SHP77 (cell line): Measurements from ENCODE around the gene ZBP1.
A peak's percentile ranks its signal among the peaks of the same experiment; 100 is the strongest.
"Not testable (repeated sequence)": the region's sequence is repeated elsewhere in the genome, so short reads cannot be mapped to it uniquely, and the experiment has no call there.

ENCODE experiments used
- DNase-seq, 2 experiments: peaks; one replicate each; lab custom pipeline; 2025; lab: John Stamatoyannopoulos, UW

The ZBP1 gene

DNA sequence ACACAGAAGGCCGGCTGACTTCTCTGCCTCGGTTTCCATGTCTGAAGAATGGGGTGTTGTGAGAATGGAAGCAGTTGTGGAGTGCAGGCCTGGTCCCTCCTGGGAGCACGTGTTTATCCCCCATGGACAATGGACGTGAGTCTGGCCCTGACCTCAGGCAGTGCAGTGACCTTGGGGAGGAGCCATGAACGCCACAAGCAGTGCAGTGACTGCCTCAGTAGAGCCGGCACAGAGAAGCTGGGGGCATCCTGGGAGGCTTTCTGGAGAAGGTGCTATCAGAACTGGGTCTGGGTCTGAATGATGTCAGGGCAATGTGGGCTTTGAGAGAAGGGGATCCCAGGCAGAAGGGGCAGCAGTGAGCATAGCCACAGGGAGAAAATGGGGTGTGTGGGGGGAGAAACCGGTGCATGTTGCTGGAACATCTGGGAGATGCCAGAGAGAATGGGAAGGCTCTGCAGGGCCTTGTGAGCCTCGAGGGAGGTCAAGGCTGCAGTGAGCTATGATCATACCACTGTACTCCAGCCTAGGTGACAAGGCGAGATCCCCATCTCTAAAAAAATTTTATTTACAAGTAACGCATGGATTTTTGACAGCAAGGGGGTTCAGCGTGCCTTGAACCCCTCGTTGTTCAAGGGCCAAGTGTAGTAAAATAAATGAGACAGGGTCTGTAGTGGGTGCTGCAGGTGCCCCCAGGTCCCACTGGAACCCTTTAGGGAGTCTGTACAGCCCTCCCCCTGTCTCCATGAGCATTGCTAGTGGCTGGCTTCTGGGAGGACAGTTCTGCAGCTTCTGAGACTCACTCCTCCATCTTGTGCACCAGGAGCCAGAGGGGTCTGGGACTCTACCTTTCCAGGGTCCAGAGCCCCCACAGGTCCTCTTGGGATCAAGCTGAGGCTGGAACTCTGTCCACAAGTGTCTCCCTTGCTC is 27.0 kb upstream of the ZBP1 start:
- no peak for DNase-seq

DNA sequence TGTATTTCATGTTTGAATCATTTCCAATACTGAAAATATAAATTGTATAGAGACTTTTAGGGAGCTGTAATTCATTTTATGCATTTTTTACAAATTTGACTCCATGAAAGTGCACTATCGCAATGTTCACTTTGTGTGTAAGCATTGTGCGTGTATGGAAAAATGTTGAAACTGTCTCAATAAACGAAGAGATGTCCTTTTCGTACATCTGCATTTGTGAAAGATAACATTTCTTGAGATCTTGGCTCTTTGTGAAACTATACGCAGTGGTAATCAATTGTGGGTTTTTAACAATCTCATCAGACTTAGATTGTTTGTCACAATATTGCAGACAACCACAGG is 18.6 kb upstream of the ZBP1 start:
- no peak for DNase-seq

DNA sequence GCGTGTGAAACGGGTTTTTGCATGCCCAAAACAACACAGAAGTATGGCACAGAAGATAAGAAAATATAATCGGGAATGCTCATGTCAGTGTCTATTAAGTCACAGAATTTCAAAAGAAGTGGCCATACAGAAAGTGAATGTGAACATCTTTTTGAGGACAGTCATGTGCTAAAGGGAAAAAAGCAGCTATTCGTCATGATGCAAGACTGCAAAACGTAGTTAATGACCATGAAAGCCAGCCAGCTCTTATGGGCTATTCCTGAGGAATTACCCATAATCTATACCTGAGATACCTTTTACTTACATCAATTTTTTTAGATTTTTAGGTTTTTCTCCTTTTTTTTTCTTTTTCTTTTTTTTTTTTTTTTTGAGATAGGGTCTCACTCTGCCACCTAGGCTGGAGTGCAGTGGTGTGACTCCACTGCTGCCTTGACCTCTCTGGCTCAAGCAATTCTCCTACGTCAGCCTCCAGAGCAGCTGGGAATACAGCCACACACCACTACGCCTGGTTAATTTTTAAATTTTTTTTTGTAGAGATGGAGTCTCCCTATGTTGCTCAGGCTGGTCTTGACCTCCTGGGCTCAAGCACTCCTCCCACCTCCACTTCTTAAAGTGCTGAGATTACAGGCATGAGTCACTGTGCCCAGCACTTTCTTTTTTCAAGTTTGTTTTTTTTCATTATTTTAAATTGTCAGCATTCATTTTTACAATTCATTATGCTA is 18.1 kb upstream of the ZBP1 start:
- no peak for DNase-seq

DNA sequence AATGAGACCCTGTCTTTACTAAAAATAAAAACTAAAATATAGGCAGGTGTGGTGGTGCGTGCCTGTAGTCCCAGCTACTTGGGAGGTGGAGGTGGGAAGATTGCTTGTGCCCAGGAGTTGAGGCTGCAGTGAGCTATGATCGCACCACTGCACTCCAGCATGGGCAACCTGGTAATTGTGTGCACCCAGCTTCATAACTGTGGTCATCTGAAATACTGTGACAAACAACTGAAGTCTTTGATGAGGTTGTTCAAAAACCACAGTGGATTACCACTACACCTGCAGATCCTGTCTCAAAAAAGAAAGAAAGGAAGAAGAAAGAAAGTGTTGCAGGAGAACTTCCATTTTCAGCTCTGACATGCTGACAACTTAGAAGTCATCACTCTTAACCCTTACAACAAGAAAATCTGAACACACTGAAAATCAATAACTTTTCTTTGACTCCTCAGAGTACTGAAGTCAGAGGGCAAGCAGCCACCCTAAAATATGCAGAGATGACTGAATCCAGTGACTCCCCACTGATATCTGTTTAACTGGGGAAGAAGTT is 13.8 kb upstream of the ZBP1 start:
- no peak for DNase-seq

DNA sequence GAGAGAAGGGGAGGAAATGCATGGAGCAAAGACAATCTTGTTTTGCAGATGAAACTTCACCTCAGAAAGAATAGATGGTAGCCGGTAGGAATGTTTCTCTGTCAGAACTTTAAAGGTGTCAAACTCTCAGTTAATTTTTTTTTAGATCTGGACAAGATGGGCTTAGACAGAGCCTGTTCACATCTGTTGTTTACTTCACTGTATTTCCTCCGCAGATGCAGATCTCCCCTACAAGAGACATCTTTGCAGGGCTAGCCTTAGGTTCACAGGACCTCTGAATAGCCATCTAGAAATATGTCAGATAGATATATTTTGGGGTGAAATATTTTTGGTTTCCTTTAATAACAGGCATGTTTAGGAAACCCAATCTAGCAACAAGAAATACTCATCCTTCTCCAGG is 12.1 kb upstream of the ZBP1 start:
- no peak for DNase-seq

DNA sequence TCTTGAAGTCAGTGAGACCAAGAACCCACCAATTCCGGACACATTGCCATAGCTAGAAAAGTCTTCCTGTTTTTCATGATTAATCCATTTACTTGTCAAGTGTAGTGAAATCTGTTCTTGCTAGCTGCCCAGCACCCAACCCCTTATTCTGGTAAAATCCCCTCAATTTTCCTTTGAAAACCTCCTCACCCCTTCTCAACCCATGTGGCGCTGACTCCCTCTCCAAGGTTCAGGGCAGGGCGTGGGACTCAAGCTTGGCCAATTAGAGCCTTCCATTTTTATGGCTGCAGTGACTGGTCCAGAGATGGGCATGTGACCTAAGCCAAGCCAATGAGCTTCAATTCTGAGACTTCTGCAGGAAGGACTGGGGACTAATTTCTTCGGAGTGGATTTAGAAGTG is 9.8 kb upstream of the ZBP1 start:
- no peak for DNase-seq

DNA sequence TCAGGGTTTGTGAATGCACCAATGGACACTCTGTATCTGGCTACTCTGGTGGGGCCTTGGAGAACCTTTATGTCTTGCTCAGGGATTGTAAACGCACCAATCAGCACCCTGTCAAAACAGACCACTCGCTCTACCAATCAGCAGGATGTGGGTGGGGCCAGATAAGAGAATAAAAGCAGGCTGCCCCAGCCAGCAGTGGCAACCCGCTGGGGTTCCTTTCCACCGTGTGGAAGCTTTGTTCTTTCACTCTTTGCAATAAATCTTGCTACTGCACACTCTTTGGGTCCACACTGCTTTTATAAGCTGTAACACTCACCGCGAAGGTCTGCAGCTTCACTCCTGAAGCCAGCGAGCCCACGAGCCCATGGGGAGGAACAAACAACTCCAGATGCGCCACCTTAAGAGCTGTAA is 9.3 kb upstream of the ZBP1 start:
- not testable (repeated sequence) for DNase-seq

DNA sequence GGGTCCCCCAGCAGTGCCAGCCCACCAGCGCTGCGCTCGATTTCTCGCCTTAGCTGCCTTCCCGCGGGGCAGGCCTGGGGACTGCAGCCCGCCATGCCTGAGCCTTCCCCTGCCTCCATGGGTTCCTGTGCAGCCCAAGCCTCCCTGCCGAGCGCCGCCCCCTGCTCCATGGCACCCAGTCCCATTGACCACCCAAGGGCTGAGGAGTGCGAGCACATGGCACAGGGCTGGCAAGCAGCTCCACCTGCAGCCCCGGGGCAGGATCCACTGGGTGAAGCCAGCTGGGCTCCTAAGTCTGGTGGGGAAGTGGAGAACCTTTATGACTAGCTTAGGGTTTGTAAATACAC is 8.7 kb upstream of the ZBP1 start:
- DNase-seq, result not testable (repeated sequence)

DNA sequence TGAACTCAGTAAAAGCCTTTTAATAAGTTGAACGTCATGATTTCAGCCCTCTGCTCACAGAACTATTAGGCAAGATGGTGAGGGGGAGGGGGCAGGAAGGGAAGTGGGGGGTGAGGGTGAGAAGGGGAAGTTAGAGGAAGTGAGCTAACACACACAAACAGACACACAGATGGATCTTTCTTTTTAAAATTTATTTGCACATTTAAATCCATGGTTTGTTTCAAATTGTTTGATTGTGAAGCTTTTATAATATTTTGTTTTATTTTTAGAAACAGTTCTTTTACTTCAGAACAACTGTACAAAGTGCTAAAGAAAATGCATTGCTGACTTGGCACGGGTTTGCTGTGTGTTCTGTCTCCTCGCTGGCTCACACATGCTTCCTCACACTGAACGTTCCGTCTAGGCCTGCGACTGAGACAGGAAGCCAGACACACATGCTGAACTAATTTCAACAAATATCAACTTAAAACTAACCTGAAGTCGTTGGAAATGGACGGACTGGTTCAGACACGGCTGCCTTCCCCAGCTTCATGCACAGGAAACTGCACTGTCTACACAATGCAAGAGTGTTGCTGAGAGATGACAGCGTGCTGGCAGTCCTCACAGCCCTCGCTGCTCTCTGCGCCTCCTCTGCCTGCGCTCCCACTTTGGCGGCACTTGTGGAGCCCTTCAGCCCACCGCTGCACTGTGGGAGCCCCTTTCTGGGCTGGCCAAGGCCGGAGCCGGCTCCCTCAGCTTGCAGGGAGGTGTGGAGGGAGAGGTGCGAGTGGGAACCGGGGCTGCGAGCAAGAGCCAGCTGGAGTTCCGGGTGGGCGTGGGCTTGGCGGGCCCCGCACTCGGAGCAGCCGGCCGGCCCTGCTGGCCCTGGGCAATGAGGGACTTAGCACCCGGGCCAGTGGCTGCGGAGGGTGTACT is 8.1 kb upstream of the ZBP1 start:
- DNase-seq, result no peak

DNA sequence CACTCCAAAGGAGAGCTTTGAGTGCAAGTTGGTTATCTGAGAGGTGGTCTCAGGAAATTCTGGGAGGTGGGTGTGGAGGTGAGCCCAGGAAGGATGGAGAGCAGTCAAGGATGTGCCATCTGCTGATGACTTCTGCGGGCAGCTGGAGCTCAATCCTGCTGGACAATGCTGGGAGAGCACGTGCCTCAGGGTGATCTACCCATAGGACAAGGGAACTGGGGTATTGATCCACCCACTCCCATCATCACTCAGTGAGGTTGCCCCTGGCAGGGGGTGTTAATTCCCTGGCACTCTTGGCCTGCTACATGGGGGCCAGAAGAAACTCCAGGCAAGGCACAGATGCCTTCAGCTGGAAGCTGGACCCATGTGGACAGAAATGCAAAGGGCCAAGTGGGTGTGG is 7.1 kb upstream of the ZBP1 start:
- no peak for DNase-seq

DNA sequence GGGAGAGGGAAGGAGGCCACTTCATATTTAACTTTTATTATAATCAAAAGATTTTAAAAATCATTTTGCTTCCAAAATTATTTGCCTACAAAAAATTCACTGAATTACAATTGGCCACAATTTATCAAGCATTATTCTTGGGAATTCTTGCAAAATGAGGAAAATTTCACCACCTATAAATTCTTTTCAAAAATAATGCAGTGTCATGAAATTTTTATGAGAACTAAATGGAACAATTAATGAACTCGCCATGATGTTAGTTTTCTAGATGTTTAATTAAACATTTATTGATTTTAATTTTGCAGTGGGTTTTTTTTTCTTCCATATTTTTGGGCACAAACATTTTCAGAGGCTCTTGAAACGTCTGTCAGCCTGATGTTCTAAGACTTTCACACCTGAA is 5.8 kb upstream of the ZBP1 start:
- DNase-seq, result no peak

DNA sequence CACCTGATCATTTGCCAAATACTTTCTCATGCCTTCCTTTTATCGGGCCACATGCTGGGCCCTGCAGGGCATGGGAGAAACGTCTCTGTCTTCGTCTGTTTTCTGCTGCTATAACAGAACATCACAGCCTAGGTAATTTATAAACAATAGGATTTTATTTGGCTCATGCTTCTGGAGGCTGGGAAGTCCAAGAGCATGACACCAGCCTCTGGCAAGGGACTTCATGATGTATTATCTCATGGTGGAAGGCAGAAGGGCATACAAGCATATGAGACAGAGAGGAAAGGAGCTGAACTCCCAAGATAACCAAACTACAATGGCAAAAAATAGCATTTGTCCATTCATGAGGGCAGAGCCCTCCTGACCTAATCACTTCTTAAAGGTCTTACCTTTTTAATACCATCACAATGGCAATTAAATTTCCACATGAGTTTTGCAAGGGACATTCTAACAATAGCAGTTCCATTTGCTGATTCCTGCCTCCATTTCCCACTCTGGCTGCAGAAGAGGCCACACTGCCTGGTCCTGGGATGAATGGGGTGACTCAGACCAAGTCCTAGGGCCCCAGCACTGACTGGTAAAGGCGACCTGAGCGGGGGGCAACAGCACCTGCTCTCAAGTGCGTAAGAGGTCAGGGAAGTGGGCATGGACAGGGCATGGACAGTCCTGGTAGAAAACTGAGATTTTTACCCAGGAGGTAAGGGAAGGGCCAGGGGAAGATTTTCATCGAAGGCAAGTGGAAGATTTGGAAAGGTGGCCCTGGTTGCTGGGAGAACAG is 5.1 kb upstream of the ZBP1 start:
- no peak for DNase-seq

DNA sequence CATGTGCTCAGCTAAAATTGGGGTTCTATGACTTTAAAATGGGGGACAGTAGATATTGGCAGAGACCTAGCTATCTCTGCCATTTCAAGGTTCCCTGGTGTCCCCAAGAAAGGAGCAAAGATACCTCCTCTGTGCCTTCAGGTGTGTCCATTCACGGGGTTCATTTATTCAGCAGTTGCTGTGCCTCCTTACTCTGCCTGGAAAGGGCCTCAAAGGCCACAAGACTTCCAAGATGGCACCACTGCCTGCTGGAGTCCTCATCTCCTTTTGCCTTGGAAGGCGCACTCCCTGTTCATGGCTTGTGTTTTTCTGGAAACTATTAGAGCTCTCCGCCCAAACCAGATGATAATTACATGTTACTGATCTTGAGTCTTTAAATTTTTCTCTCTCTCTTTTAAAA is 3.9 kb upstream of the ZBP1 start:
- DNase-seq, result no peak

DNA sequence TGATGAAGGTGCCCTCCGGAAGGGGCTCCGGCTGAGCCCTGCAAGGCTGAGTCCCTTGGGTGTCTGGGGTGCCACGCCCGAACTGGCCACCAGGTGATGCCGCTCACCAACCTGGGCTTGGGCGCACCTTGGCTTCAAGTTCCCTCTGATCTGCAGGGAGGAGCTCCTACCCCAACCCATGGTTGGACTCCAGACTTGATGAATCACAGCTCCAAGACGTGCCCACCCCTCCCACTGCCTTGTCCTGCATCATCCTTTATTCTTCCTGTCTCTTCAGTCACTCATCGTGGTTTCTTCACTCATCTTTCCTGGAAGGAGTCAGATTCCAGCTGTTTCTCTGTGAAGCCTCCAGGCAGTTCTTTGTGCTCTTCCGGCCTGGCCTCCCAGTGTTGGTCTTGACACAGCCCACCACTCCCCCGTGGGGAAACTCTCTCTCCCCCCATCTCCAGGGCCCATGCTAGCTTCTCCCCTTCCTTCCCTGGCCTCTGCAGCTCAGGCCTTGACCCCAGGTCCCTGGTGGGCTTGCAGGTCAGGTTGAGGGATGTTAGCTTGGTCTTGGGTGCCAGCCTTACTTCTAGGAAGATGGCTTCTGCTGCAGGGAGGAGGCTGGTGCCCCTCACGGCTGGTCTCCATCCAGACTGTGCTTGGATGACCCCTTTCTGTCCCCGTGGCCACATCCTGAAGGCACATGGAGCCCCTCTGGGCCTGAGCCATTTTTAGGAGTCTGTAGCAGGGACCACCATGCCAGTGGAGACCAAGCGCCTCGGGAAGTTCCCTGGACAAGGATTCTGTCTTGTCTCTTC is 2.6 kb upstream of the ZBP1 start:
- DNase-seq, result peak; percentile 61 to 63

DNA sequence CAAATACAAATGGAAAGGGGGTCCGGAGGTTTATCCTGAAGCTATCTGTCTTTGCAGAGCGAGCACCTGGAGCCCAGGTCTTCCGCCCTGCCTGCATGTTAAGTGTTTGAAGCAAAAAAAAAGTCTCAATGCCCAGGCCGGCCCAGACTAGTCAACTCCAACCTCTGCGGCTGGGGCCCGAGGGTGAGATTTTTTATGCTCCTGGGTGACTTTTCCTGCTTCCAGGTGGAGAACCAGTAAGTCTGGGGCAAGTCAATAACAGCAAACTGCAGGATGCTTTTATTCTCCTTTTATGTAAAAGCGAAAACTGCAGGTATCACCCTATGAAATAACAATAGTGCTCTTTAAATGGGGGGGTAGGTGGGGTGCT is 2.0 kb upstream of the ZBP1 start:
- DNase-seq, result no peak

DNA sequence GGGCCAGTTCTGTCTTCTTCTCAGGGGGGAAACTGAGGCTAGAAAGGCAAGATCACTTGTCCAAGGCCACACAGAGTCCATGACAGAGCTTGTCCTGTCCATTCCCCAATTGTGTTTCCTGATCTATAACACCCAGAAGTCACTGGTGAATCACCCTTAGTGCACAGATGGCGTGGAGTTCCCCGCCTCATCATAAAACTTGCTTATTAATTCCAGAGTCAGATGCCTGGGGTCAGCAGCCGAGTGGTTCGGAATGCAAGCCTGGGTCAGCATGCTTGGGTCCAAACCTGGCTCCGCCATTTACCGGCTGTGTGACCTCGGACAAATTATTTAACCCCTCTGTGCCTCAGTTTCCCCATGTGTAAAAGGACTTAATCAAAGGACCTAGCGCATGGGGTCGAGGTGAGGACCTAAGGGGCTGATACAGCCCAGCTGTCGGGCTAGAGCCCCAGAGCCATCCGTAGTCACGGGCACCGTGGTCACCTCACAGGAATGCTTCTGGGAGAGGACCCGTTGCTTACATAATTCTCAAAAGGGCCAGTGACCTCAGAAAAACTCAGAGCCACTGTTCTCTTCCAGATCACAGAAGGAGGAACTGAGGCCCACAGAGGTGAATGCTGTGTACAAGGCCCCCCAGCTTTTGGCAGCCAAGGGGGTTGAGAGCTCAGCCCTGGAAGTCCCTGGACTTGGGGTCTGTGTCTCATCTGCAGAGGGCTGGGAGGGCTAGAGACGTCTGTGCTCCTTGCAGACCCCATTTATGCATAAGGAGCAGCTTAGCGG is 1.4 kb upstream of the ZBP1 start:
- no peak for DNase-seq

DNA sequence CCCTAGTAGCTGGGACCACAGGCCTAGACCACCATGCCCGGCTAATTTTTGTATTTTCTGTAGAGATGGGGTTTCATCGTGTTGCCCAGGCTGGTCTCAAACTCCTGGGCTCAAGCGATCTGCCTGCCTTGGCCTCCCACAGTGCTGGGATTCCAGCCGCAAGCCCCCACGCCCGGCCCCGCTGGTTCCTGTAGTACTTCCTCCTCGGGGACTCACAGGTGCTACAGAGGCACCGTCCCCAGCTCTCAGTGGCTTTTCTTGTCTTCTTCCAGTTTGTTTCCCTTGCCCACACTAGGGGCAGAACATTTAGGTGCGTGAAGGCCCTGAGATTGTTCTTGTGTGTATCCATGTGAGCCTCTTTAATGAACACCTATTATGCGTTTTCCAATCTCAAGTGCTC is 773 bp upstream of the ZBP1 start:
- no peak for DNase-seq

DNA sequence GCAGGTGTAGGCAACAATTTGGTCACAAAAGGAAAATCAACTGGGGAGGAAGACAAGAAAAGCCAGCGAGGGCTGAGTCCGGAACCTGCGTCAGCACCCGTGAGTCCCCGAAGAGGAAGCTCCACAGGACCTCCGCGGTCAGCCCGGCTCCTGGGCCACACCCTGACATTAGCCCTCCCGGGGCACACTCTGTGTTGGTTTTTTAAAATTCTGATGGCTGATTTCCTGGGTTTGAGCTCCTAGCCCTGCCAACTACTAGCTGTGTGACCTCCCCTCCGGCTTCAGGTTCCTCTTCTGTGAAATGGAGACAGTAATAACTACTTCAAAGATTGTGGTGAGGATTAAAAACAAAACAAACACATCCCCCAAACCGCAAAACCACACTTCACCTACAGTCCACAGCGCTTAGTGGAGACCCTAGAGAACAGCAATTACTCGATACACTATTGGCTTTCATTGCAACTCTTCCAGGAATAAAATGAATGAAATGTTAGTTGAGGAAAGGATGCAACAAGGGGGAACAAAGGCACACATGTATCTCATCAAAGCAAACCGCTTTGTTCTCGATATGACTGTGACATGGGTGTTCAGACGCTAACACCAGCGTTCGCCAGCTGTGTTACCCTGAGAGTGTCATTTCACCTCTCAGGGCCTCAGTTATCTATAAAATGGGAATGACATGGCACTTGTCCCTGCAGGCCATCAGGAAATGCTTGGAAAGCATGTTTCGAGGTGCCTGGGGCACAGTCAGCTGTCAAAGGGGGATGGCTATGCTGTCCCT is 985 bp downstream of the ZBP1 start:
- DNase-seq, result no peak

DNA sequence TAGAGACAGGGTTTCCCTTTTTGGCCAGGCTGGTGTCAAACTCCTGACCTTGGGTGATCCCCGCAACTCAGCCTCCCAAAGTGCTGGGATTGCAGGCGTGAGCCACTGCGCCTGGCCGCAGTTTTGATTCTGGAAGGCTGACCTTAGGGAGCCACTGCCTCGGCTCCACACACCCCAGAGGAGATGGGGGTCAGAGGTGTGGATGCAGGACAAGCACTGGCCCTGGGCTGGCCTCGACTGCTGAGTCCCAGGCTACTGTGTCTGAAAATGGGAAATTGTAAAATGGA is 1.5 kb downstream of the ZBP1 start:
- no peak for DNase-seq
